T-helper 17 cell (primary cell): ENCODE data around the gene MARVELD1. TPM values are rescaled to one million over a fixed set of nuclear protein-coding genes. Genes with fewer than 3 reads are reported as not detected.

Source experiments
- ATAC-seq: fragments of 150-1000 bp; cut with Tn5 transposase; 2 replicates; pipeline ENCODE4 v1.10.0; 2021; ENCODE audit warnings: mild to moderate bottlenecking, moderate library complexity
- DNase-seq, 3 donors: peaks; one replicate each; pipeline versions ENCODE4 v3.0.0 to v3.0.0-alpha.2; 2020 to 2021
- H3K9me3 ChIP-seq: one replicate; pipeline ENCODE4 v1.7.0; 2013; ENCODE audit warnings: low read length, mild to moderate bottlenecking; ENCODE audit not compliant: control insufficient read depth, poor library complexity, severe bottlenecking
- H3K27ac Mint-ChIP-seq: one replicate; pipeline ENCODE4 v1.8.0; 2022; ENCODE audit warnings: mild to moderate bottlenecking, moderate library complexity, mixed read lengths
- H3K27me3 Mint-ChIP-seq: one replicate; pipeline ENCODE4 v1.8.0; 2022; ENCODE audit warnings: mixed read lengths
- H3K36me3 Mint-ChIP-seq: one replicate; pipeline ENCODE4 v1.8.0; 2022; ENCODE audit warnings: low read depth, mixed read lengths
- H3K4me1 Mint-ChIP-seq: one replicate; pipeline ENCODE4 v1.8.0; 2022; ENCODE audit warnings: mild to moderate bottlenecking, mixed read lengths
- H3K4me3 Mint-ChIP-seq: one replicate; pipeline ENCODE4 v1.8.0; 2022; ENCODE audit warnings: mild to moderate bottlenecking, moderate library complexity, mixed read lengths
- total RNA-seq, 4 donors: library from RNA in 2 of 4; stranded (reverse) in 2 of 4; gene quantifications; one replicate each; pipeline ENCODE4 v1.2.3 and lab custom pipeline; 2022 to 2026

The MARVELD1 gene
- total RNA-seq, 2 donors from 2014 or later, result 1.2 to 2.7 TPM

DNA sequence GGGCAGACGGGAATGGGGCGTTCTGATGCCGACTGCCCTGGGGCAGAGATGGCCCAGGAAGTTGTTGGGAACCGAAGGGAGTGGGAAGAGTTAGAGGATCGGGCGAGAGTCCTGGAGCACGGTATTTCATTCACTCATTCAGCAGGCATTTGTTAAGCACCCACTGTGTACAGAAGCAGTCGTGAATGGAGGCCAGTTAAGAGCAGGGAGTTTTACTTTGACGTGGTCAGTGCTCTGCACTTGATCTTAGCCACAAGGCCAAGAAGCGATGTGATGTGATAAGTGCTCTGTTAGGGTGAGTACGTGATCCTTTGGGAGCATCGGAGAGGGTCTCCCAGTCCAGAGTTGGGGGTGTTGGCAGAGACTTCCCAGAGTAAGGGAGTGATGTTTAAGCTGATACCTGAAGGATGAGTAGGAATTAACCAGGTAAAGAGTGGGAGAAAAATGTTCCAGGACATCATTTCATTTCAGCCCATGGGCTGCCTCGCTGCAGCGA is 24.3 kb downstream of the MARVELD1 start:
- H3K27ac Mint-ChIP-seq, result peak overlapping the region; percentile 96
- no peaks in the 10 kb centered on the region for H3K27me3 Mint-ChIP-seq
- peak; percentile 2 for ATAC-seq
- peaks cover 35% of the 10 kb centered on the region for H3K4me1 Mint-ChIP-seq
- H3K4me3 Mint-ChIP-seq, result peak overlapping the region; percentile 98
- H3K36me3 Mint-ChIP-seq, result peaks cover 9% of the 10 kb centered on the region
- no peaks in the 10 kb centered on the region for H3K9me3 ChIP-seq
- DNase-seq, result no peak

DNA sequence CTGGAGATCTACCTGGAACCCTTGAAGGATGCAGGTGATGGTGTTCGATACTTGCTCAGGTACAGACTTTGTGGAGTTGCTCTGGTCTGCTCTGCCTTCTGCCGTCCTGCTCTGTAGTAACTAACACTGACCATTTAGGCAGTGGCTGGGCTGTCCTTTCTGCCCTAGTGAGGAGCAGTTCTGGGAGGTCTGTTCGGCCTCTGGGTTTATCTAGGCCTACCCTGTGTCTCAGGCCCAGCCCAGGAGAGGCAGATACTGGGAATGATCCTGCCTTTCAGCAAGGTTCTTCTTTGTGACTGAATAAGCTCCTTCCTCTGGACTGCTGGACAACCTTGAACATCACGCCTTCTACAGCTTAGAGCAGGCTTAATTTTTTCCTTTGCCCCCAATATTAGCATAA is 25.1 kb downstream of the MARVELD1 start:
- no peak for DNase-seq
- H3K27ac Mint-ChIP-seq, result no peak overlapping the region
- no peaks in the 10 kb centered on the region for H3K9me3 ChIP-seq
- H3K27me3 Mint-ChIP-seq, result no peaks in the 10 kb centered on the region
- H3K36me3 Mint-ChIP-seq, result peaks cover 9% of the 10 kb centered on the region
- peaks cover 40% of the 10 kb centered on the region for H3K4me1 Mint-ChIP-seq
- peak overlapping the region; percentile 98 for H3K4me3 Mint-ChIP-seq
- ATAC-seq, result no peak

DNA sequence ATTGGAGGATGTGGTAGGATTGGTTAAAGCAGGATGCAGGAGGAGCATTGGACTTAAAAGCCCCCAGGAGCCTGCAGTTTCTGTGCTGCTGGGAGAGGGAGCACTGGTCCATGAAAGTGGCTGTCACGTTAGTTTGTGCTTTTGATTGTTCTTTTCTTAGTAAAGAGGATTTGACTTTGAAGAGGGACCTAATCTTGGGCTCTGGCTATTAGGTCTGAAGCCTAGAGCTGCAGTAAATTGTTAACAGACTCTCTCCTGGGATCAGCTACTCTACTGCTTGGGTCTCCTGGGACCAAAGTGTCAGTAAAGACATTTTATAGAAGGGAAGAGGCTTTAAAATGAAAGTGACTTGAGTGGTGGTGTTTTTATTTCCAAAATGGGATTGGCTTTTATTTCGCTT is 27.1 kb downstream of the MARVELD1 start:
- H3K4me3 Mint-ChIP-seq, result no peak overlapping the region
- H3K27me3 Mint-ChIP-seq, result no peaks in the 10 kb centered on the region
- H3K36me3 Mint-ChIP-seq, result peaks cover 16% of the 10 kb centered on the region
- no peaks in the 10 kb centered on the region for H3K9me3 ChIP-seq
- peaks cover 49% of the 10 kb centered on the region for H3K4me1 Mint-ChIP-seq
- ATAC-seq (no peak), DNase-seq (no peak)
- H3K27ac Mint-ChIP-seq, result peak overlapping the region; percentile 68

DNA sequence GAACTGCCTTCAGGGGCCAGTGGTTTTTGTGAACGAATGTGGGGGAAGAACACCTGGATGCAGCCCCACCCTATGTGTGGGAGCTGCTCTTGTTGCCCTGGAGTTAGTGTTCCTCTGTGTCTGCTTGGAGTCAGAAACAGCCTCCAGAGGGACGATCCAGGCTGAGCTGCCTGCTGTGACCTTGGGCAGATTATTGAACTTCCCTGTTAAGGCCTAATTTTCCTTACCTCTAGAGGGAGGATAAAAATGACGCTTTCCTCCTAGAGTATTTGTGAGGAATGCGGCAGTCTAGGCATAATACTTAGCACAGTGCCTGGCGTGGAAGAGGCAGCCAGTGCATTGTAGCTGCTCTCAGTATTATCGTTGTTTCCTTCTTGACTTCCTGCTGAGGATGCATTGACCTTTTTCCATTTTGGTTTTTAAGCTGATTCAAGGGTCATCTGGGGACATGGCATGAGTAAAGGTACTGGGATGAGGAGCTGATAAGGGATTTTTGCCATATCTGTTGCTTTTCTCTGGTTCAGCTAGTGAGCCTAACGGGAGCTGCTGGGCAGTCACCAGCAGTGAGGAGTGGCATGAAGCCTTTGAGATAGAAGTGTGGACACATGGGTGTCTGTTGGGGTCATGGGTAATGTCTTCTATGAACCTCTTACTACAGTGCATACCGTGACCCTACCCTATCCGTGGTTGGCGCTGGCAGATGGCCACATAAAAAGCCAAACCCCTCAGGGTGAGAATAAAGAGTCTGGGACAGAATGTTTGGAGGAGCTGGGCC is 29.8 kb downstream of the MARVELD1 start:
- peaks cover 14% of the 10 kb centered on the region for H3K36me3 Mint-ChIP-seq
- no peaks in the 10 kb centered on the region for H3K27me3 Mint-ChIP-seq
- H3K27ac Mint-ChIP-seq, result no peak overlapping the region
- no peak for DNase-seq
- H3K4me1 Mint-ChIP-seq, result peaks cover 35% of the 10 kb centered on the region
- H3K4me3 Mint-ChIP-seq, result no peak overlapping the region
- ATAC-seq, result no peak
- no peaks in the 10 kb centered on the region for H3K9me3 ChIP-seq

DNA sequence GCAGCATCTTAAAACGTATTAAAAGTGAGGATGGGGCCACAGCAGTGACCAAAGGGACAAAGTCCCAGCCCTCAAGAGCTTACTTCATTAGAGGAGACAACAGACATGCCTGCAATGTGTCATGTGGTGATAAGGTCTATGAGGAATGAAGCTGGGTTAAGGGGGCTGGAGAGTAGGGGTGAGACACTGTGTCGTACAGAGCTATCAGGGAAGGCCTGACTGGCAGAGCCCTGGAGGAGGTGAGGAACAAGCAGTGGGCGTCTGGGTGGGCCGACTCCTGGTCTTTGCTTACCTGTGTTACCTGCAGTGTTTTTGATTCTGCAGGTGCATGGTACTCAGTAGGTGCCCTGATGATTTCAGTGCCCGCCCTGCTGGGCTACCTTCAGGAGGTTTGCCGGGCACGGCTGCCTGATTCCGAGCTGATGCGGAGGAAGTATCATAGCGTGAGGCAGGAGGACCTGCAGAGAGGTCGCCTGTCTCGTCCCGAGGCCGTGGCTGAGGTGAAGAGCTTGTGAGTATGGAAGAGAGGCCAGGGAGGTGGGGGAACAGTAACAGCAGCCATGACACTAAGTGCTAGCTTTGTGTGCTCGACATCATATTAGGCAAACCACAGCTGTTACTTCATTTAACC is 31.0 kb downstream of the MARVELD1 start:
- DNase-seq (no peak), ATAC-seq (no peak)
- no peaks in the 10 kb centered on the region for H3K9me3 ChIP-seq
- H3K27me3 Mint-ChIP-seq, result no peaks in the 10 kb centered on the region
- H3K36me3 Mint-ChIP-seq, result peaks cover 12% of the 10 kb centered on the region
- no peak overlapping the region for H3K4me3 Mint-ChIP-seq
- peaks cover 37% of the 10 kb centered on the region for H3K4me1 Mint-ChIP-seq
- H3K27ac Mint-ChIP-seq, result no peak overlapping the region

DNA sequence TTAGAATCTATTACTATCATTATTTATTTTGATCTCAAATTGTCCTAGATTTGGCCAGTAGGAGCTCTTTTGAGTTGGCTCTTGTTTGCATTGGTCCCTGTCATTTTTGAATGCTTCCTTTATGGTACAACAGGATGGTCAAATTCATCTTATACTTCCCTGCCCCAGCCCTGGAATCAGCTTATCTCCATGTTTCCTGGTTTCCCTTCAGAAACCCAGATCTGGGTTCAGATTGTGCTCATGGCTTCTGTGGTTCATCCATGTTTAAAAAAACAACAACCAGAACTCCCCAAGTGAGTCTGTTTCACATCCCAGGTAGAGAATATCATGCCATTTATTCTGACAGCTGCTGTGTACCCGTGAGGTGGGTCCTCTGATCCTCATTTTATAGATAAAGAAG is 34.0 kb downstream of the MARVELD1 start:
- ATAC-seq (no peak), DNase-seq (no peak)
- peak overlapping the region; percentile 27 for H3K27ac Mint-ChIP-seq
- peaks cover 15% of the 10 kb centered on the region for H3K36me3 Mint-ChIP-seq
- no peak overlapping the region for H3K4me3 Mint-ChIP-seq
- no peaks in the 10 kb centered on the region for H3K27me3 Mint-ChIP-seq
- peaks cover 25% of the 10 kb centered on the region for H3K4me1 Mint-ChIP-seq
- H3K9me3 ChIP-seq, result no peaks in the 10 kb centered on the region

DNA sequence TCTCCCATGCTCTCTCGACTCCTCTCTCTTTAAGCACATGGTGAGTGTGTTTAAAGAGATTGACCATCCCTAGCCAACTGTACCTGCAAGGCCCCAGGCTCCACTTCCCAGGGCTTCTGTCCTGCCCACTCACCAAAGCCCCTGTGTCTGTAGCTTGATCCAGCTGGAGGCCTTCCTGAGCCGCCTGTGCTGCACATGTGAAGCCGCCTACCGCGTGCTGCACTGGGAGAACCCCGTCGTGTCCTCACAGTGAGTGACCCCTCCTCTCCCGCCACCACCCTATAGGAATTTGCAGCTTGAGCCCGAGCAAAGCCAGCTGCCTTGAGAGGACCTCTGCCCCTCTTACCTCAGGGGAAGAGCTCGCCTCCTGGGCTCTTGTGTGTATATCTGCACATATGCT is 34.6 kb downstream of the MARVELD1 start:
- Mint-ChIP-seq H3K27me3 (no peaks in the 10 kb centered on the region), H3K36me3 (peaks cover 15% of the 10 kb centered on the region), H3K27ac (peak overlapping the region; percentile 27), H3K4me1 (peaks cover 22% of the 10 kb centered on the region), H3K4me3 (no peak overlapping the region)
- DNase-seq (no peak), ATAC-seq (no peak)
- no peaks in the 10 kb centered on the region for H3K9me3 ChIP-seq

DNA sequence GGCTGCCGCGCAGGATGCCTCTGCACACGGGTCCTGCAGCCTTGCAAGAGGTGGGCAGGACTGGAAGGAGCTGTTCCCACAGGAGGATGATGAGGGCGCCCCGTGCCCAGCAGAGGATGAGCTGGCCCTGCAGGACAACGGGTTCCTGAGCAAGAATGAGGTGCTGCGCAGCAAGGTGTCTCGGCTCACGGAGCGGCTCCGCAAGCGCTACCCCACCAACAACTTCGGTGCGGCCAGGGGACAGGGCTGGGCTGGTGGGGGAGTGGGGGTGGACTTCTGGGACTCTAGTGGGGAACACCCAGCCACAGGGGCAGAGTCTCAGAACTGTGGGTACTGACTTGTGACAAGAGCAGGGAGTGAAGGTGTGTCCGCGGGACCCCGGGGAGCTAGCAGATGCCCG is 39.4 kb downstream of the MARVELD1 start:
- H3K27me3 Mint-ChIP-seq, result no peaks in the 10 kb centered on the region
- H3K36me3 Mint-ChIP-seq, result peaks cover 15% of the 10 kb centered on the region
- peak overlapping the region; percentile 34 for H3K27ac Mint-ChIP-seq
- DNase-seq, result no peak
- peaks cover 7% of the 10 kb centered on the region for H3K4me1 Mint-ChIP-seq
- ATAC-seq, result no peak
- no peak overlapping the region for H3K4me3 Mint-ChIP-seq
- no peaks in the 10 kb centered on the region for H3K9me3 ChIP-seq

DNA sequence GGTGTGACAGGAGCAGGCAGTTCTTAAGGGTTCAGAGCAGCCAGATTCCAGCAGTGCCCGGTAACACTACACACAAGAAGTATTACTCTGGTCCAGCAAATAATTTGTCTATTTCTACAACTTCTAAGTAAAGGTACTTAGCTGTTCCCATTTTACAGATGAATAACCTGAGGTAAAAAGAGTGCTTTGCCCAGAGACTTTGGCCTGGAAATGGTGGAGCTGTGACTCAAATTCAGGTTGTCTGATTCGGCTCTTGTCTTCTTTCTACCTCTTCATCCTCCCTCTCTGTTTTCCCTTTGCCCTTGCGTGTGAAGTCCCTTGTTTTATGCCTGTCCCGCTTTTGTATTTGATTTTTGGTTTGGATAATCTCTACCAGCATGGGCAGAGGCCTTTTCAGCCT is 41.2 kb downstream of the MARVELD1 start:
- Mint-ChIP-seq H3K36me3 (peaks cover 15% of the 10 kb centered on the region), H3K27me3 (no peaks in the 10 kb centered on the region), H3K4me1 (peaks cover 3% of the 10 kb centered on the region), H3K4me3 (no peak overlapping the region), H3K27ac (no peak overlapping the region)
- DNase-seq (no peak), ATAC-seq (no peak)
- H3K9me3 ChIP-seq, result no peaks in the 10 kb centered on the region

DNA sequence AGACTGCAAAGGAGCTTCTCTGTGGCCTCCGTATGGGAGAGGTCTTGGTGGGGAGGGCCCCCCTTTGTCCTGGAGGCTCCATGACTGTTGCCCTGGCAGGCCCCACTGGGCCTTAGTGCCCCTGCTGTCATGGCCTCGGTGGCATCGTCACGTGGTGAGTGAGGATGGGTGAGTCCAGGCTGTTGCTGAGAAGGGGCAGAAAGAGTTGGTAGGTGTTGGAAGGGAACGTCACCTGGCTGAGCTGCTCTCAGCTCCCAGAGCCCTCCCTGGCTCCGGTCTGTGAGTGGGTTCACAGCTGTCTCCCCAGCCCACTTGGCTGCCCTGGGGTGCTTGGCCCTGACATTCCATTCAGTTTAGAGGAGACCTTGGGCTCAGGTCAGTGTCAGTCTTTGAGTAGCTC is 42.2 kb downstream of the MARVELD1 start:
- Mint-ChIP-seq H3K4me1 (peaks cover 3% of the 10 kb centered on the region), H3K36me3 (peaks cover 15% of the 10 kb centered on the region), H3K27ac (no peak overlapping the region), H3K27me3 (no peaks in the 10 kb centered on the region), H3K4me3 (no peak overlapping the region)
- ATAC-seq, result no peak
- DNase-seq, result no peak
- no peaks in the 10 kb centered on the region for H3K9me3 ChIP-seq

DNA sequence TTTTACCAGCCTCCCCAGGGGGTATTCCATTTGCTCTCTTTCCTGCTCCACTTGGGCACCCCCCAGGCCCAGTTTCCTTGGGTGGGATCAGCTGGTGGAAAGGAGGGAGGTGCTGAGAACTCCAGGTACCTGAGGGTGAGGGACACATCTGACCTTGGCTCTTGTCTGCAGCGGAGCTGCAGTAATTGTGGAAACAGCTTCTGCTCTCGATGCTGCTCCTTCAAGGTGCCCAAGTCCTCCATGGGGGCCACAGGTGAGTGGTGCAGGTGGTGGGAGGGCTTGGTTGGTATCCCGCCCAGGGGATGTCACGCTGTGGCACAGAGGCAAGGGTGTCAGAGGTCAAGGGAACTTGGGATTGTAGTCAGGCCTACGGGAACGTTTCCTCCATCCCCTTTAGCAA is 43.9 kb downstream of the MARVELD1 start:
- Mint-ChIP-seq H3K27ac (no peak overlapping the region), H3K27me3 (no peaks in the 10 kb centered on the region), H3K4me3 (no peak overlapping the region), H3K36me3 (peaks cover 8% of the 10 kb centered on the region), H3K4me1 (no peaks in the 10 kb centered on the region)
- ATAC-seq (no peak), DNase-seq (no peak)
- H3K9me3 ChIP-seq, result no peaks in the 10 kb centered on the region

DNA sequence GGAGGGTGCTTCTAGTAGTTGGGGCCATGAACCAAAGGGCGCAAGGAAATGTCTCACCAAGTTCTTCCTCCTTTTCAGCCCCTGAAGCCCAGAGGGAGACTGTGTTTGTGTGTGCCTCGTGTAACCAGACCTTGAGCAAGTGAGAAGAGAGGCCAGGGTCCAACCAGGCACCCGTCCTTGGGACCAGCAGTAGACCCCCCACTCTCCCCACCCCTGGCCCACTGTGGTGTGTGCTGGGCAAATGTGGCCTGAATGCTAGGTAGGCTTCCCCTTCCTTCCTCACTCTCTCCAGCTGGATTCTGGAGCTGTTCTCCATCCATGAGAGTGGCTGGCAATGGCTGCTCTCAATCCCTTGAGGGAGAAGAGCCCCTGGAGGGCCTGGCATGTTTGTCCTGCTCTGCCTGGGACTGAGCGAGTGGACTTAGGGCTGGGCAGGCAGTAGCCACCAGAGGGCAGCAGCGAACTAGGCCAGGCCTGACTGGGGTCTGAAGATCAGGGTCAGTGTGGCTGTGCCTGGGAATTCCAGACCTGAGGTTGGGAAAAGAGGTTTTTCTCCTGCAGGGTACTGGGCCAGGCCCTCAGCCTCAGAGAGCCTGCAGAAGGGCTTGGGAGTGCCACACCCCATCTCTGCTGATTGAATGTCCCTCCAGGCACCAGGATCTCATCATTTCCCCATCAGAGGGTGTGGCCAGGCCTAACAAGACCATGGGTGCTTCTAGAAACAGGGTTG is 45.8 kb downstream of the MARVELD1 start:
- Mint-ChIP-seq H3K27me3 (no peaks in the 10 kb centered on the region), H3K4me3 (no peak overlapping the region), H3K27ac (no peak overlapping the region), H3K36me3 (peaks cover 8% of the 10 kb centered on the region), H3K4me1 (peaks cover 2% of the 10 kb centered on the region)
- H3K9me3 ChIP-seq, result no peaks in the 10 kb centered on the region
- DNase-seq, result peak in 1 of 3 donors; percentile 41
- ATAC-seq, result peak; percentile 68

DNA sequence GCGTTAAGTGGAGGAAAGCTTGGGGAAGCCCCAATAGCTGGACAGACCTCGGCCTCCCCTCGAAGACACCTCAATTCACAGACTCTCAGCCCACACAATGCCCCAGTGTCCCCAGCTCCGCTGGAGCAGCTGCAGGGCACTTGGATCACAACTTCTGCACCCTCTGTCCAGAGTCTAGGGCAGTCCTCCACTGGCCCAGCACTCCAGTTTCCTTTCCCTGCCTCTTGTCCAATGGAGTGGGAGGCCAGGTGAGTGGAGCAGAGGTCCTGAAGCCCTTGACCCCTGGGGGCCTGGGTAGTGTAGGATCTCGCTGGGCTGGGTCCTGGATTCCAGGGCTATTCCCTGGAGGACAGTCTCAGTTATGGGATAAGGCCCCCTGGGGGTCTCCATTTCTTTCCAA is 46.4 kb downstream of the MARVELD1 start:
- DNase-seq (no peak), ATAC-seq (no peak)
- Mint-ChIP-seq H3K4me1 (peaks cover 5% of the 10 kb centered on the region), H3K4me3 (no peak overlapping the region), H3K27ac (no peak overlapping the region), H3K27me3 (no peaks in the 10 kb centered on the region), H3K36me3 (peaks cover 8% of the 10 kb centered on the region)
- H3K9me3 ChIP-seq, result no peaks in the 10 kb centered on the region
